Epidermal melanocyte (primary cell): ENCODE results near the gene ATRNL1.
A peak's percentile ranks its signal among the peaks of the same experiment; 100 is the strongest.
"Not testable (repeated sequence)": the region's sequence is repeated elsewhere in the genome, so short reads cannot be mapped to it uniquely, and the experiment has no call there.

ENCODE experiments used
- DNase-seq: peaks from one replicate; pipeline ENCODE4 v3.0.0; 2011; ENCODE audit warnings: low spot score; ENCODE audit not compliant: insufficient read length

The ATRNL1 gene

GRCh38 chr10:115207276-115207675, 114.1 kb downstream of the ATRNL1 start:
- DNase-seq, result not testable (repeated sequence)

GRCh38 chr10:115209133-115209532, 116.0 kb downstream of the ATRNL1 start:
- DNase-seq, result no peak

GRCh38 chr10:115214829-115215228, 121.7 kb downstream of the ATRNL1 start:
- no peak for DNase-seq

GRCh38 chr10:115219203-115219602, 126.0 kb downstream of the ATRNL1 start:
- no peak for DNase-seq

- no peak for DNase-seq
Measured at GRCh38 chr10:115222039-115222438, 128.9 kb downstream of the ATRNL1 start.

- DNase-seq, result peak; percentile 18
Measured at GRCh38 chr10:115239761-115240160, 146.6 kb downstream of the ATRNL1 start.

- no peak for DNase-seq
Measured at GRCh38 chr10:115250784-115251183, 157.6 kb downstream of the ATRNL1 start.

- DNase-seq, result not testable (repeated sequence)
Measured at GRCh38 chr10:115253765-115254164, 160.6 kb downstream of the ATRNL1 start.

GRCh38 chr10:115272482-115272881, 179.3 kb downstream of the ATRNL1 start:
- DNase-seq, result no peak

GRCh38 chr10:115278294-115278693, 185.1 kb downstream of the ATRNL1 start:
- DNase-seq, result no peak

GRCh38 chr10:115295213-115295805, 202.1 kb downstream of the ATRNL1 start:
- DNase-seq, result no peak

GRCh38 chr10:115300080-115300479, 206.9 kb downstream of the ATRNL1 start:
- no peak for DNase-seq

GRCh38 chr10:115319669-115320068, 226.5 kb downstream of the ATRNL1 start:
- not testable (repeated sequence) for DNase-seq

- DNase-seq, result no peak
Measured at GRCh38 chr10:115321360-115321759, 228.2 kb downstream of the ATRNL1 start.

- DNase-seq, result no peak
Measured at GRCh38 chr10:115328331-115328730, 235.2 kb downstream of the ATRNL1 start.

- no peak for DNase-seq
Measured at GRCh38 chr10:115335366-115335765, 242.2 kb downstream of the ATRNL1 start.

- DNase-seq, result peak; percentile 22
Measured at GRCh38 chr10:115355162-115355760, 262.1 kb downstream of the ATRNL1 start.

- not testable (repeated sequence) for DNase-seq
Measured at GRCh38 chr10:115367920-115368319, 274.8 kb downstream of the ATRNL1 start.

- no peak for DNase-seq
Measured at GRCh38 chr10:115379064-115379463, 285.9 kb downstream of the ATRNL1 start.

GRCh38 chr10:115384665-115385064, 291.5 kb downstream of the ATRNL1 start:
- no peak for DNase-seq

- DNase-seq, result no peak
Measured at GRCh38 chr10:115390607-115391006, 297.4 kb downstream of the ATRNL1 start.

GRCh38 chr10:115398026-115398425, 304.9 kb downstream of the ATRNL1 start:
- DNase-seq, result no peak

- DNase-seq, result no peak
Measured at GRCh38 chr10:115402699-115403098, 309.5 kb downstream of the ATRNL1 start.
